HCT116 (cell line): ENCODE data around the gene ESRRA.

Source experiments
- CTCF ChIP-seq, 3 experiments: fragments of 200-600 bp in 1 of 3; sonication (generic) in 1 of 3; IDR thresholded peaks in 2 of 3; conservative IDR thresholded peaks in 1 of 3; 2 replicates each; pipeline ENCODE4 v1.5.1; 2012 to 2017; ENCODE audit warnings: low read depth in 2 of 3, low read length in 2 of 3, antibody characterized with exemption in 1 of 3, borderline replicate concordance in 1 of 3, control low read depth in 1 of 3, mild to moderate bottlenecking in 1 of 3, mixed read lengths in 1 of 3, mixed run types in 1 of 3, moderate library complexity in 1 of 3; ENCODE audit not compliant: insufficient read depth in 1 of 3
- EZH2phosphoT487 ChIP-seq: fragments of 200-600 bp; IDR thresholded peaks from 2 replicates; pipeline ENCODE4 v1.6.1; 2018; ENCODE audit warnings: antibody characterized with exemption, borderline replicate concordance
- MAX ChIP-seq: IDR thresholded peaks from 2 replicates; pipeline ENCODE4 v1.6.1; 2012
- POLR2AphosphoS5 ChIP-seq: IDR thresholded peaks from 2 replicates; pipeline ENCODE4 v1.6.1; 2011; ENCODE audit warnings: mild to moderate bottlenecking, low read depth, low read length, moderate library complexity
- SIN3A ChIP-seq: IDR thresholded peaks from 2 replicates; pipeline ENCODE4 v1.6.1; 2012; ENCODE audit warnings: low read depth
- YY1 ChIP-seq: IDR thresholded peaks from 2 replicates; pipeline ENCODE4 v1.6.1; 2011; ENCODE audit warnings: low read length, low read depth, moderate library complexity, mild to moderate bottlenecking; ENCODE audit not compliant: insufficient replicate concordance; ENCODE audit errors: extremely low read depth
- ZNF274 ChIP-seq: fragments of 200-500 bp; sonication (Bioruptor generic); IDR thresholded peaks from 2 replicates; pipeline ENCODE4 v1.6.1; 2014; ENCODE audit warnings: mild to moderate bottlenecking, low read depth, low read length, inconsistent platforms

GRCh38 chr11:64281957-64282770 lies 23.2 kb upstream of the ESRRA start:
- TF ChIP-seq MAX (no peak), POLR2AphosphoS5 (no peak), YY1 (no peak), EZH2phosphoT487 (no peak), CTCF (IDR thresholded peaks at IDR 0.05 in 2 of 3, conservative IDR thresholded peaks at IDR 0.05 in 1 of 3; ENCODE audit: borderline replicate concordance in 1 of 3, insufficient read depth in 1 of 3, low read depth in 2 of 3, low read length in 2 of 3) (no peak), ZNF274 (no peak), SIN3A (no peak)
